GM21576 (cell line): ENCODE results near the gene CD82.
A peak's percentile ranks its signal among the peaks of the same experiment; 100 is the strongest.
"Not testable (repeated sequence)": the region's sequence is repeated elsewhere in the genome, so short reads cannot be mapped to it uniquely, and the experiment has no call there.

Experiments used
- ATAC-seq: cut with Tn5 transposase; IDR thresholded peaks from one replicate; pipeline ENCODE4 v1.9.1; 2021; ENCODE audit warnings: mild to moderate bottlenecking, moderate library complexity; ENCODE audit not compliant: unreplicated experiment

The CD82 gene

GRCh38 chr11:44559207-44559939, 6.1 kb upstream of the CD82 start:
- ATAC-seq = peak; percentile 79

DNA sequence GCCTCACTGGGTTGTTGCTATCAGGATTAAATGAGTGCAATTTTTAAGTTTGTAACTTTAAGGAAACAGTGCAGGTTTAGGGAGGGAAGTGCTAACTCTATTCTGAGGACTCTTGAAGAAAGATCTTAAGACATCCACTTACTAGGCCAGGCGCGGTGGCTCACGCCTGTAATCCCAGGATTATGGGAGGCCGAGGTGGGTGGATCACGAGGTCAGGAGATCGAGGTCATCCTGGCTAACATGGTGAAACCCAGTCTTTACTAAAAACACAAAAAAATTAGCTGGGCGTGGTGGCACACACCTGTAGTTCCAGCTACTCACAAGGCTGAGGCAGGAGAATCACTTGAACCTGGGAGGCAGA, 5.5 kb upstream of the CD82 start:
- ATAC-seq = not testable (repeated sequence)

DNA sequence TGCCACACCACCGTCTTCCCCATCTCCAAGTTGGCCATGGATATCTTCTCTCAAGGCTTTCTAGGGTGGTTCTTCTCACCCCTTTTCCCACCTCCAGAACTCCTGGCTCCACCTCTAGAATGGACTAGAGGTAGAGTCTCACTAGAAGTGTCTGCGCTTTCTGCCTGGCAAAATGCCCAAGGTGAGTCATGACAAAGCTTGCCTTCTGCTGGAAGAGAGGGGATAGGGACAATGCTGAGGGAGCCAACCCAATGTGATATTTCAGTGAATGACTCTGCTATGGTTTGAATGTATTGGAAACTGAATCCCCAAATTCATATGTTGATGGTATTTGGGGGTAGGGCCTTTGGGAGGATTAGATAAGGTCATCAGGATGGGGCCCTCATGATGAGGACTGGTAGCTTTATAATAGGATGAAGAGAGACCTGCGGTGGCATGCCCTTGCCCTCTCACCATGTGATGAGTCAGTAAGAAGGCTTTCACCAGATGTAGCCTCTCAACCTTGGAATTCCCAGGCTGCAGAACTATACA, 4.1 kb upstream of the CD82 start:
- no peak for ATAC-seq

GRCh38 chr11:44561964-44562734, 3.3 kb upstream of the CD82 start:
- ATAC-seq = no peak

- ATAC-seq = no peak
Measured at GRCh38 chr11:44562845-44563460, 2.5 kb upstream of the CD82 start.

DNA sequence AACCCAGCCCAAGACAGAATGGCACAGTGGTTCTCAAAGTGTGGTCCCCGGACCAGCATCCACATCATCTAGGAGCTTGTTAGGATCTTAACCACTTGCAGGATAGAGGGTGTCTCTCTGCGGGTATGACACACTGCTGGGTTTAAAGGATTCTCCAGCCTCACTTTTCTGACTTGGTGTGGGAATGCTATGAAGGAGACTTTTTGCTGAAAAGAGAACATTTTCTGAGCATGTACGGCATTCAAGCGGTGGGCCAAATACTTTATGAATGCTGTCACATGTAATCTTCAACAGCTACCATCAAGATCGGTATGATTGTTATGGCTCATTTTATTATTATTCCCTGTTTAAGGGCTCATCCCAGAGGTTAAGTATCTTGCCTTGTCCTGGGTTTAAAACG, 1.8 kb upstream of the CD82 start:
- ATAC-seq = no peak

DNA sequence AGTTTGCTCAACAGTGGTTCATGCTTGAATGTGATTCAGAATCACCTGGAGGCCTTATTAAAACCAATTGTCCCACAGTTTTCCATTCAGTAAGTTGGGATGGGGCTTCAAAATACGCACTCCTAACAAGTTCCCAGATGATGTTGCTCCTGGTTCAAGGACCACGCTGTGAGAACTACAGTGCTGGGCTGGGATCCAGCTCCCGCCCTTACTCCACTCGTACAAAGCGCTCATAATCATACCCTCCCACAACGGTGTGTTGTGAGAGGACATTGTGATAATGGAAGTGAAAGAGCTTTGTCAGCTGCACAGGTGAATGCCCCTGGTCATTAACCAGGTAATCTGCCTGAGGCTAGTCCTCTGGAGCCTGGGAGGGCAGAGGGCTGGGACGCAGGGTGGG, 1.3 kb upstream of the CD82 start:
- ATAC-seq = no peak

DNA sequence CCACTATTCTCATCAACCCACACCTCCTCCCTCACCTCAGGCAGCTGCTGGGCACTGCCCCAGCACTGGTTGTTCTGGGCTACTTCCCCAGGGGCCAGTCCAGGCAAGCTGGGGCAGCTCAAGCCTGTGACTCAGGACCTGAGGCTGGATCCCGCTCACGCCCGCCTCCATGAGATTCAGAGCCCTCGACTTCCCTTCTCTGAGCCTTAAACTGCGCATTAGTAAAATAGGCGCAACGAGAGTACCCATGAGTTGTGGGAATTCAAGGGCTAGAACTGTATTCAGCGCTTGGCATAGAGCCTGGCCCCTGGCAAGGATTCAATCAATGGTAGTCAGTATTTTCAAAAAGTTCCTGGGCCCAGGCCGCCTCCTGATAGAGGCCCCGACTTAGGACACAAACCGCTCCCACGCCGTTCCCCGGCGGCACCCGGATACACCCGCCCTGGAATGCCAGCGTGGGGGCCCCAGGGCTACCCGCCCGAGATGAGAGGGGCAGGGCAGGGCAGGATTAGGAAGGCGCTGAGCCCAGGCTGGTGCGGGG, 723 bp upstream of the CD82 start:
- peak; percentile 0 for ATAC-seq

- ATAC-seq = no peak
Measured at GRCh38 chr11:44565953-44566949, 788 bp downstream of the CD82 start.

DNA sequence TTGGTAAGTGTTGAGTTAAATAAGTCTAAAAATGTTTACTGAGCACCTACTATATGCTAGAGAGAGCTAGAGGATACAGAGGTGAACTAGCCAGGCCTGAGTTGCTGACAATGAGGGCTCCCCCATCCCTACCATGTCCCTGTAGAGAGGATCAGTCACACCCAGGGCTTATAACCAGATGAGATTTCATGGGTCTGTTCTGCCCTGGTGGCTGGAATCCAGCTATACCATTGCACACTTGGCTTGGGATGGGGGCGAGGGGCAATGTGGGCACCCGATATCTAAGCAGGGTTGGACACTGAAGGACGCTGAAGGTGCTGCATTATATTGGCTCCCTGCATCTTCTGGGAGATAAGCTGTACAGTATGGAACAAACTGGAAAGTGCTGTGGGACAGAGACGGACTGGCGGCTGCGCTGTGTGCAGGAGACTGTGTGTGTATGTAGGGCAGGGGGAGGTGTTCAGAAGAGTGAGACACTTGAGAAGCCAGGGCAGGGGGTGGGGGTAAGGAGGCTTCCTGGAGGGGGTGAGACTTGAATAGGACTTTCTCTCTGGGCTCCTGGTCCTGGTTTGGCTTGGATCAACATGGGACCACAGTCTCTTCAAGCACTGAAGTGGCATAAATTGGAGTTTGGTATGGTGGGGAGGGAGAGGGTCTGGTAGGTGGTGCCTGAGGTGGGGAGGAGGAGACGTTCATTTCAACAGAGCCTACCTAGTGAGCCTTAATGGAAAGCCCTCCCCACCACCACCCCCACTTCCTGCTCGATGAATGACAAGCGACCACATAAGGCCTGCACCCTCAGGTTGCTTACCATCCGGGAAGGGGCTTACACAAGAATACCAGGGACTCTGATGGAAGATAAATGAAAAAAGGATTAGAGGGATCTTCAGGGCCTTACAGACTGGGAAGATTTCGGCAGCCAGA, 1.8 kb downstream of the CD82 start:
- no peak for ATAC-seq

DNA sequence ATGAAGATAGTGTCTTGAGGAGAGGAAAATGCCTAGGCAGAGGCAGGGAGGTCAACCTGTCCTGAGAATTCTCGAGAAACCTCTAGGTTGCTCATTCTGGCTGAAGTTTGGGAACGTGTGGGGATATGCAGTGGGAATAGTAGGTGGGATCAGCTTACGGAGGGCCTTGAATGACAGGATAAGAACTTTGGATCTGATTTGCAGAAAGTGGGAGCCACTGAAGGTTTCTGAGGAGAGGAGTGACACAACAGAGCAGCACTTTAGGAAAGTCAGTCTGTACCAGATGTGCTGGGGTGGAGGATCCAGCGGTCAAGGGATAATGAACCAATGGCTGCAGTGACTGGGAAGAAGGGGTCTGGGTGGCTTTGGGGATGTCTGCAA, 2.4 kb downstream of the CD82 start:
- no peak for ATAC-seq

GRCh38 chr11:44568331-44568657, 2.8 kb downstream of the CD82 start:
- ATAC-seq = no peak

DNA sequence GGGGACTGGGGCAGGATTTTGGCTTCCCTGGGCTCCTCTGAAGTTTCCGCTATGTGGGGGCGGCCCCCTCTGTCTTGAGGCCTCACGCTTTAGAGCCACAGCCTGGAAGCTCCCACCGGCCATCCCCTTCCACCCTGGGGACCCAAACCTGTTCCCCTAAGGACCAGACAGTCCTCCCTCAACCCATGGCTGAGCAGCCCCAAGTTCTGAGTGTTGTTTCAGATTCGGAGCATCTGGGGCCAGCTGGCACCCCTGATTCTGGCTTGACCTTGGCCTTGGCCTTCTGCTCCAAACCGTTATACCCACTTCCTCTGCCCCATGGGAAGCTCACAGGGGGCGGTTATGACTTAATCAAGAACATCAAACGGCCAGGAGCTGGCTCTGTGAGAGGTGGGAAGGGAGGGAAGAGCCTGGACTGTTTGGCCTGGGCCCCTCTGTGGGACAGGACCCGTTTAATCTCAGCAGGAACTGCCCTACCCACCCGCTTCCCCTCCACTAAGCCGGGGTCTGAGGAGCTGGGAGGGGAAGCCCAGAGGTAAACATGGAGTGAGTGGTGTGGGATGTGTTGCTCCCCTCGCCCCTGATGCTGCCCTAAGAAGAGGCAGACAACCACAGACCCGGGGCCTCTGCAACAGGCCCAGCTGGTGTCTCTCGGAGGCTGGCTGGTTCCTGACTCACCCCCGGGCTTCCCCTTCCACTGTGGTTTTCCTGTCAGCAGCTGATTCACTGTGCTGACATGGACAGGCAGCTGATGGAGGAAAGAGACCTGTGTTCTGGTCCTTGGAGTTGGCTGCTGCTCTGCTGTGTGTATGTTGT, 3.4 kb downstream of the CD82 start:
- peak; percentile 42 for ATAC-seq

DNA sequence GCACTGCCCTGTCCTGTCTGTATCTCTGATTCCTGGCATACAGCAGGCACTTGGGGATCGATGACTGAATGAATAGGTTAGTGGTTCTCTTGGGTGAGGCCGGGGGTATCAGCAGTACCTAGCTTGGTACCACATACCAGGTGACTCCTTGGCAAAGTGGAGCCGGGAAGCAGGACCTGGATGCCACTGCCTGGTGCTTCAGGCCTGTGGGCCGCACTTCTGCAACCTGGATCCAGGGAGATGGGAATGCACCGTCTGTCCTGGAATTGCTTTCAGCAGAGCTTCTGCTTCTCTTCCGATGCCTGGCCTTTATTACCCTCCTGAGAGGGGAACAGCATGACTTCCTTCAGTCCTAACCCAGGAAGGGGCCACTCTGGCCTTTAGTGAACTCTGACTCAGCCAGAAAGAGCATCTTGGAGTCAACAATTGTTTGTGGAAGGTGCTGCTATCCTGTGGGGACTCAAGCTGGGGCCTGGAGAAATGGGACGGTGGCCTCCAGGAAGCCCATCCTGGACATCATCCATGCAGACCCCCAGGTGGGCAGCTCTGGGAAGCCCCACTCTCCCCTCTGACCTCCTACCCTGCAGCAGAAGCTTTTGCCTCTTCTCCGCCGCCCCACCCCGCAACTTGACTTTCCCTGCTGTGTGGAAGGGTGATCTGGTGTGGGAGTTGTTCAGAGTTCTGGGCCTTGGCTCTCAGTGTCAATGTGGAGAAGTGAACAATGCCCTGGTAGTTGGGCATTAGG, 5.1 kb downstream of the CD82 start:
- no peak for ATAC-seq

DNA sequence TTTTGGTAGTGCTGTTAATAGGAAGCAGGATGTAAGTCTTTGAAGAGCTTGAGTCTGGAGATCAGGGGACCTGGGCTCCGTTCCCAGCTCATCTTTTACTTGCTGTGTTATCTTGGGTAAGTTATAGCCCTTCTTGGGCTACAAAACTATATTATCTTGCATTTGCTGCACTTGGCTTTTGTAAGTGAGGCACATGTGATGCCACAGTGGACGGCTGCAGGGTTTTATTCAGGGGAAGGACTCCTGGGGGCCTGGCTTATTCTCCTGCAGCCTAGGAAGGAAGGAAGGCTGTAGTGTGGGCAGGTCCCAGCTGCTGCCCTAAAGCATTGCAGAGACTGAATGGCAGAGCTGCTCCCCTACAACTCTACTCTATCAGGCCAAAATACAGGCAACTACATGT, 6.4 kb downstream of the CD82 start:
- no peak for ATAC-seq

GRCh38 chr11:44572436-44572835, 7.0 kb downstream of the CD82 start:
- no peak for ATAC-seq

DNA sequence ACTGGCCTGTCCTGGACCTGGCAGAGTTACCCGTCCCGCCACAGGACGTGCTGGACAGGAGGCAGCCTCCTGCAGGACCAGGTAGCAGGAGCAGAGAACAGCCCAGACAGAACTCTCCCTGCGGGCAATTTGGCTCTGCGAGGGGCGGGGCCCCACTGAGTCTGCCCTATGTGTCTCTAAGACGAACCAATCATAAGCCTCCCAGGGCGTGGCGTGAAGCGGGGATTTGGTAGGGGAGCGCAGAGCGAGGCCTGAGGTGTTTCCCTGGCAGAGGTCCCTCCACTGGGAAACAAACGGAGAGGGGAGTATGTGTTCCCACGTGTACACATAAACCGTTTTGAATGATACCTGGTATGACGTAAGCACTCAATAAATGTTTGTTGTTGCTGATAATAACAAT, 7.4 kb downstream of the CD82 start:
- ATAC-seq = no peak

GRCh38 chr11:44573333-44573732, 7.9 kb downstream of the CD82 start:
- ATAC-seq = no peak
